GM12872 (cell line): ENCODE data around the gene EXOC7.

ENCODE experiments used
- TF ChIP-seq, protein P1 (sequence below): IDR thresholded peaks from 3 replicates; pipeline ENCODE4 v1.5.1; 2011; ENCODE audit warnings: low read depth, mild to moderate bottlenecking, low read length, moderate library complexity; ENCODE audit not compliant: insufficient read depth

Gene EXOC7

DNA sequence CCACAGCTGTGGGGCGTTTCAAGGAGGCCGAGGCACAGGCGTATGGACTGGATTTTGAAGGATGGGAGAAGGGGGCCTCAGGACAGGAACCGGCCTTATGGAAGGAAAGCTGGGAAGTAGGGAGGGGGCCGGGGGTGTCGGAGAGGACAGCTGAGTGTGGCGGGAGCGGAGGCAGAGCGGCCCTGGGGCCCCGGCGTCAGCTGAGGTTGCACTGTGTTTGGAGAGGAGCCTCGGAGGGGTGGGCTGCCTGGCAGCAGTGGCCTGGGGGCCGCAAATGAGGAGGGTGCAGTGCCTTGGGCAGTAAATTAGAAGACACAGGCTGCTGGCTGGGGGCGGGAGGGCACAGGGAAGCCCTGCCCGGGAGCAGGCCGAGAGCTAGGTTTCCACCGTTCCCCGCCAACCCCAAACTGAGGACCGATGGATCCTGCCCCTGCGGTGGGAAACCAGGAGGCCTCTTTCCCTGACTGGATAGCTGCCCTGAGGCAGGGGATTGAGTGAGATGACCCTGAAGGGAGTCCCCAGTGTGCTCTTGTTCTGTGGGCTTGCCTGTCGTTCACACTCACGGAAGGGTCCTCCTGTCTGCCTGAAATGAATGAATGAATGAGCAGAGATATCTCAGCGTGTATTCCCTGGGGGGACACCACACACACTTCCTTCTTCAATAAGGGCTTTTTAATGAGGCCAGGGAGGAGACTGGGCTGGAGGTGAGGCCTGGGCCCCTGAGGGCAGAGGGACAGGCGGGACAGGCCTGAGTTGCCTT, 19.0 kb upstream of the EXOC7 start:
- TF ChIP-seq, protein P1, sequence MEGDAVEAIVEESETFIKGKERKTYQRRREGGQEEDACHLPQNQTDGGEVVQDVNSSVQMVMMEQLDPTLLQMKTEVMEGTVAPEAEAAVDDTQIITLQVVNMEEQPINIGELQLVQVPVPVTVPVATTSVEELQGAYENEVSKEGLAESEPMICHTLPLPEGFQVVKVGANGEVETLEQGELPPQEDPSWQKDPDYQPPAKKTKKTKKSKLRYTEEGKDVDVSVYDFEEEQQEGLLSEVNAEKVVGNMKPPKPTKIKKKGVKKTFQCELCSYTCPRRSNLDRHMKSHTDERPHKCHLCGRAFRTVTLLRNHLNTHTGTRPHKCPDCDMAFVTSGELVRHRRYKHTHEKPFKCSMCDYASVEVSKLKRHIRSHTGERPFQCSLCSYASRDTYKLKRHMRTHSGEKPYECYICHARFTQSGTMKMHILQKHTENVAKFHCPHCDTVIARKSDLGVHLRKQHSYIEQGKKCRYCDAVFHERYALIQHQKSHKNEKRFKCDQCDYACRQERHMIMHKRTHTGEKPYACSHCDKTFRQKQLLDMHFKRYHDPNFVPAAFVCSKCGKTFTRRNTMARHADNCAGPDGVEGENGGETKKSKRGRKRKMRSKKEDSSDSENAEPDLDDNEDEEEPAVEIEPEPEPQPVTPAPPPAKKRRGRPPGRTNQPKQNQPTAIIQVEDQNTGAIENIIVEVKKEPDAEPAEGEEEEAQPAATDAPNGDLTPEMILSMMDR = no peak

DNA sequence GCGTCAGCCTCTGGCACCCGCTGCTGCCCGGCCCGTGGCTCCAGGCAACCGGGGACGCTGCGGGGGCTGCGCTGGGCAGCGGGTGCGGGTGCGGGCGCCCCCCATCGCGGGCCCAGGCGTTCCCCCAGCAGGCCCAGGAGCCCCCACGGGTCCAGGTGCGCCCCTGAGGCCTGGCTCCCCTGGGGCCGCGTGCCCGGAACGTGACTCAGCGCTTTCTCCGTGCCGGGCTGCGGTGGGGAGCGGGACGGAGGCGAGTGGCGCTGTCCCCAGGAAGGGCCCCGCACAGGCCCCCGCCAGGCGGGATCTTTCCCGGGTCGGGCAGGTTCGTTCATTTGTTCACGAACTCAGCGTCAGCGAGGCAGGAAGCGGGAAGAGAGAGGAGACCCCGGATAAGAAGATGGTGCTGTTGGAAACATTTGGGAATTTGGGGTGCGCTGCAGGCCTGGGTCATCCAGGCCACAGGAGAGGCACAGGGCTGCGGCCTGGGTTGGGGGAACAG, 18.4 kb upstream of the EXOC7 start:
- TF ChIP-seq, protein P1 = no peak

DNA sequence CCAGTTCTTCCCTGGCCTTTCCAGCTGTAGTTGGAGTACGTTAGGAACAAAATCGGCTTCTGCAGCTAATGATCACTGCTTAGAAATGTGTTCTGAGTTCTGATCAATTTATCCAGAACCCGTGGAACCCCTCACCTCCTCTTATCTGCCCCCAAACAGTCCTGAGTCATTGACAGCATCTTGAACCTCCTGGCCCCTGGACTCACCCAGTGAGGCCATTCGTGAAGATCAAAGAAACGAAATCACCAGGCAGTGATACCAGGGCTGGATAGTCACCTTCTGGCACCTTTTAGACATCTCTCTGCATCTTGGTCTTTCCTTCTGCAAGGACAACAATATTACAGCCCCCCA, 17.0 kb upstream of the EXOC7 start:
- TF ChIP-seq, protein P1 = no peak

DNA sequence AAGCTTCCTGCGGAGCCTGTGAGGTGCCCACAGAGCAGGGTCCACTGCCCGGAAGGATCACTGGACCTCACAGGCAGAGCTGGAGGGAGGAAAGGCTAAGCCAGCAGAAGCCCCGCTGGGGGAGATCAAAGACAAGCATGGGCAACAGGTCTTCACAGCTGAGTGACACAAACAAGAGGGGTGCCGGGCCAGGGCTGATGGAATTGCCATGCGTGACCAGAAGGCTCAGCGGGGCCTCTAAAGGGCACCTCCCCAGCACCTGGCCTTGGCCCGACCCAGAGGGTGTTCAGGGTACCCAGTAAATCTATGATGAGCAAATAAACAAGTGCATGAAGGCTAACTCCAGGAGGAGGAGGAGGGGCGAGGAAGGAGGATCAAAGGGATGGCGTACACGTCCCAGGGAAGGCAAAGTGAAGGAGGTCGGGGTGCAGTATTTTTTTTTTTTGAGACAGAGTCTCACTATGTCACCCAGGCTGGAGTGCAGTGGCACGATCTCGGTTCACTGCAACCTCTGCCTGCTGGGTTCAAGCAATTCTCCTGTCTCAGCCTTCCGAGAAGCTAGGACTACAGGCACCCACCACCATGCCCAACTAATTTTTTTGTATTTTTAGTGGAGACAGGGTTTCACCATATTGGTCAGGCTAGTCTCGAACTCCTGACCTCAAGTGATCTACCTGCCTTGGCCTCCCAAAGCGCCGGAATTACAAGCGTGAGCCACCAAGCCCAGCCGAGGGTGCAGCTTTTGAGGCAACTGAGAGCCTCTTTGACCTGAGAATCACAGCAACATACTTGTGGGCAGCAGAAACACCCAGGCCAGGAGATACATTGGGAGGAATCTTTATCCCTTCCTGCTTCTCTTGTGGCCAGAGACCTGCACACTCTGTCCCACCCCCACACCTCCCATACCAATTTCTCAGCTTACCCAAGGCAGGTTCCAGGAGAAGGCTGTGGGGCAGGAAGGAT, 16.1 kb upstream of the EXOC7 start:
- TF ChIP-seq, protein P1 = no peak

DNA sequence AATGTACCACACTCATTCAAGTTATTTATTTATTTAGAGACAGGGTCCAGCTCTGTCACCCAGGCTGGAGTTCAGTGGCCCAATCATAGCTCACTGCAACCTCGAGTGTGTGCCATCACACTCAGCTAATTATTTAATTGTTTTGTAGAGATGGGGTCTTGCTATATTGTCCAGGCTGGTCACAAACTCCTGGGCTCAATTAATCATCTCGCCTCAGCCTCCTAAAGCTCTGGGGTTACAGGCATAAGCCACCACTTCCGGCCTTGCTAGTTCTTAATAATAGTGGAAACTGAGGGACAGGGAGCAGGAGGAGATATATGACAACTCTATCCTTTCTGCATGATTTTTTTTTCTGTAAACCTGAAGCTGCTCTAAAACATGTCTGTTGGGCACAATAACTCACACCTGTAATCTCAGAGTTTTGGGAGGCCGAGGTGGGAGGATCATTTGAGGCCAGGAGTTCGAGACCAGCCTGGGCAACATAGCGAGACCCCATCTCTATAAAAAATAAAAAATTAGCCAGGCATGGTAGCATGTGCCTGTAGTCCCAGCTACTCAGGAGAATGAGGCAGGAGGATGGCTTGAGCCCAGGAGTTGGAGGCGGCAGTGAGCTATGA, 11.7 kb upstream of the EXOC7 start:
- TF ChIP-seq, protein P1 = no peak

DNA sequence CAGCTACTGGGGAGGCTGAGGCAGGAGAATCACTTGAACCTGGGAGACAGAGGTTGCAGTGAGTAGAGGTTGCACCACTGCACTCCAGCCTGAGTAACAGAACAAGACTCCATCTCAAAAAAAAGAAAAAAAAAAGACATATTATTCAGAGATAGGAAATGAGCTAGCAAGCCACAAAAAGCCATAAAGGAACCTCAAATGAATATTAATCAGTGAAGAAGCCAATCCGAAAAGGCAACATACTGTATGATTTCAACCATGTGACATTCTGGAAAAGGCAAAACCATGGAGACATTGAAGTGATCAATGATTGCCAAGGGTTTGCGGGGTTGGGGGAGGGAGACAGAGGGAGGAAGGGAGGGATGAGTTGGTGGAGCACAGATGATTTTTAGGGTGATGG, 8.4 kb upstream of the EXOC7 start:
- TF ChIP-seq, protein P1 = no peak

DNA sequence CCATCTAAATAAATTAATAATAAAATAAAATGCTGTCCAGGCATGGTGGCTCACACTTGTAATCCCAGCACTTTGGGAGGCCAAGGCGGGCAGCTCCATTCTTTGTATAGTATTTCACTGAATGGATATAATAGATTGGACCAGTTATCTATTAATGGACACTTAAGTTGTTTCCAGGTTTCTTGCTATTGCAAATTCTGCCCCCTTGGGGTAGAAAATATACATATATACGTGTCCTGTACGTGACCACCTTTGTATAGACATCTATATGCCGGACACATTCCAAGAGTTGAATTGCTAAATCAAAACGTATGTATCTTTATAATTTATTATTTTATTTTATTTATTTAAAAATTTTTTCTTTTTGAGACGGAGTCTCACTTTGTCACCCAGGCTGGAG, 3.9 kb upstream of the EXOC7 start:
- TF ChIP-seq, protein P1 = peak; percentile 35; the same call in 2 of the 3 replicates
